ENCODE results near the gene SOS2. TPM values are rescaled to one million over a fixed set of nuclear protein-coding genes. Genes with fewer than 3 reads are reported as not detected.

SOS2 gene
- total RNA-seq, 6 donors from 2014 or later, result 21.3 to 47.1 (median 29.6) TPM

- ATAC-seq (ENCODE audit: low FRiP score in 2 of 2) (peak in 1 of 2 donors; percentile 30), DNase-seq (no peak)
- TF ChIP-seq CTCF (IDR thresholded peaks at IDR 0.05), result no peak
- Histone ChIP-seq H3K36me3 (peaks cover 0 to 43% (median 11%) of the 10 kb centered on the region in 4 donors), H3K4me3 (no peak overlapping the region), H3K9me3 (no peaks in the 10 kb centered on the region), H3K4me1 (peaks cover 6 to 11% (median 9%) of the 10 kb centered on the region in 4 donors), H3K27ac (no peak overlapping the region), H3K27me3 (no peaks in the 10 kb centered on the region)
- 84 to 91% methylated on average over 5 of the region's 5 CpGs for WGBS, 2 donors
These were observed 109.9 kb downstream of the SOS2 start for GRCh38 chr14:50121486-50121885.

- no peaks in the 10 kb centered on the region for H3K27me3 ChIP-seq
- WGBS, 2 donors, result 75 to 81% methylated on average over 2 of the region's 2 CpGs
- peak overlapping the region; percentile 88 to 94 (median 90) for H3K27ac ChIP-seq
- TF ChIP-seq CTCF (IDR thresholded peaks at IDR 0.05), result no peak
- no peak for TF ChIP-seq EP300 (IDR thresholded peaks at IDR 0.05)
- TF ChIP-seq POLR2A (IDR thresholded peaks at IDR 0.05), result no peak
- TF ChIP-seq POLR2AphosphoS5 (IDR thresholded peaks at IDR 0.05), result no peak
- H3K9me3 ChIP-seq, result no peaks in the 10 kb centered on the region
- no peak overlapping the region for H3K4me3 ChIP-seq
- peaks cover 17 to 23% (median 21%) of the 10 kb centered on the region in 4 donors for H3K4me1 ChIP-seq
- peaks cover 2 to 46% (median 14%) of the 10 kb centered on the region in 4 donors for H3K36me3 ChIP-seq
- ATAC-seq (ENCODE audit: low FRiP score in 2 of 2) (no peak), DNase-seq (no peak)
These were observed 113.9 kb downstream of the SOS2 start for GRCh38 chr14:50117456-50117855.

GRCh38 chr14:50116966-50117365 is 114.4 kb downstream of the SOS2 start:
- TF ChIP-seq POLR2A (IDR thresholded peaks at IDR 0.05), result no peak
- no peak for TF ChIP-seq EP300 (IDR thresholded peaks at IDR 0.05)
- TF ChIP-seq POLR2AphosphoS5 (IDR thresholded peaks at IDR 0.05), result no peak
- no peak for TF ChIP-seq CTCF (IDR thresholded peaks at IDR 0.05)
- no peak for DNase-seq
- WGBS, 2 donors, result 20 to 23% methylated on average over 2 of the region's 2 CpGs
- Histone ChIP-seq H3K27me3 (no peaks in the 10 kb centered on the region), H3K9me3 (no peaks in the 10 kb centered on the region), H3K36me3 (peaks cover 2 to 50% (median 15%) of the 10 kb centered on the region in 4 donors), H3K4me3 (peak overlapping the region in 3 of 4 donors; percentile 73 to 82 (median 75)), H3K27ac (peak overlapping the region; percentile 88 to 94 (median 90)), H3K4me1 (peaks cover 17 to 23% (median 21%) of the 10 kb centered on the region in 4 donors)
- ATAC-seq (ENCODE audit: low FRiP score in 2 of 2), result no peak

GRCh38 chr14:50116181-50116956 is 115.0 kb downstream of the SOS2 start, which contains the start of gene VCPKMT:
Gene VCPKMT, minus strand, starts transcription at chr14:50116572. Its CDS starts 20 bp downstream, at chr14:50116552.
- peak within 1 kb of the TSS; percentile 73 to 86 (median 78) for H3K4me3 ChIP-seq
- 0% methylated on average over 11 to 23 of the region's 63 CpGs for WGBS, 2 donors
- peaks cover 17 to 23% (median 21%) of the 10 kb centered on the region in 4 donors for H3K4me1 ChIP-seq
- no peaks in the 10 kb centered on the region for H3K9me3 ChIP-seq
- ATAC-seq (ENCODE audit: low FRiP score in 2 of 2) (peak; percentile 99 to 100), DNase-seq (peak; percentile 95 to 99)
- peaks cover 6 to 56% (median 18%) of the 10 kb centered on the region in 4 donors for H3K36me3 ChIP-seq
- H3K27me3 ChIP-seq, result no peaks in the 10 kb centered on the region
- peak; percentile 96 to 97 for TF ChIP-seq POLR2AphosphoS5 (IDR thresholded peaks at IDR 0.05)
- peak in 2 of 6 experiments; percentile 22 to 26 for TF ChIP-seq CTCF (IDR thresholded peaks at IDR 0.05)
- TF ChIP-seq EP300 (IDR thresholded peaks at IDR 0.05), result peak in 1 of 4 donors; percentile 39
- TF ChIP-seq POLR2A (IDR thresholded peaks at IDR 0.05), result peak in 3 of 4 donors; percentile 80 to 92 (median 87)
- H3K27ac ChIP-seq, result peak within 1 kb of the TSS; percentile 88 to 94 (median 90)

Data from upper lobe of left lung (tissue), 6 donors.